NCI-H446 (cell line): ENCODE data around the gene ANKRD63.

Source experiments
- DNase-seq, 2 experiments: peaks; one replicate each; lab custom pipeline; 2025; lab: John Stamatoyannopoulos, UW

ANKRD63 gene

DNA sequence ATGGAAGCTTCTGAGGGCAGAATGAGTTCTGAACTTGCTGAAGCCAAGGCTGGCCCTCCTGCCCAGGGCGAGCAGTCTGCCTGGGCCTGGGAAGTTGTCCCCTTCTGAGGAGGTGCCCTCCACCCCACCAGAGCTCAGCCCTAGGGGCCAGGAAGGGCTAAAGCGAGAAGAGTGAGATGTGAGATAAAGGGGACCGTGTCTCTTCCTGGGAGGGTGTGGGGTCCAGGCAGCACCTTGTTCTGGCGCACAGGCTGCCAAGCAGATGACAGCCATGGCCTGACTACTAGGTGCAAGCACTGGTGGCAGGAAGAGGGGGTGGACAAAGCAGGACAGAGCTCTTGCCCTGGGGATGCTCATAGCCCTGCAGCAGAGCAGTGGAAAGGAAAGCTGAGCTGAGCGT is 40.3 kb downstream of the ANKRD63 start:
- no peak for DNase-seq

DNA sequence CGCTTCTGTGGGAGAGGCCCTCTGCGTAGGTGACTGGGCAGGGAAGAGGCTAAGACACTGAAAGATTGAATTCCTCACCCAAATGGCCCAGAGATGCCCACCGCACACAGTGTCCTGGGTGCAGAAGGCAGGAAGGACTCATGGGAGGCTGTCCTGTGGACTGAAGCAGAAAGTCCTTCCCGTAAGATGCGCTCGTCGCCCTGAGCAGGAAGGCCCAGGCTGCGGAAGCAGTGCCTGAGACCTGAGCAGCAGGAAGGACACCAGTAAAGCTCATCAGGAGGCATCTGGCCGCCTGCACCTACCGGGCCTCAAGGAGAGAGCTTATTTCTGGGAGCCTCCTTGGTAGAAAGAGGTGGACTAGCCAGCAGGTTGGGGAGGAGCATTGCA is 40.7 kb downstream of the ANKRD63 start:
- DNase-seq: no peak

- DNase-seq: no peak
Observed at GRCh38 chr15:40241269-40242212, 41.3 kb downstream of the ANKRD63 start.

DNA sequence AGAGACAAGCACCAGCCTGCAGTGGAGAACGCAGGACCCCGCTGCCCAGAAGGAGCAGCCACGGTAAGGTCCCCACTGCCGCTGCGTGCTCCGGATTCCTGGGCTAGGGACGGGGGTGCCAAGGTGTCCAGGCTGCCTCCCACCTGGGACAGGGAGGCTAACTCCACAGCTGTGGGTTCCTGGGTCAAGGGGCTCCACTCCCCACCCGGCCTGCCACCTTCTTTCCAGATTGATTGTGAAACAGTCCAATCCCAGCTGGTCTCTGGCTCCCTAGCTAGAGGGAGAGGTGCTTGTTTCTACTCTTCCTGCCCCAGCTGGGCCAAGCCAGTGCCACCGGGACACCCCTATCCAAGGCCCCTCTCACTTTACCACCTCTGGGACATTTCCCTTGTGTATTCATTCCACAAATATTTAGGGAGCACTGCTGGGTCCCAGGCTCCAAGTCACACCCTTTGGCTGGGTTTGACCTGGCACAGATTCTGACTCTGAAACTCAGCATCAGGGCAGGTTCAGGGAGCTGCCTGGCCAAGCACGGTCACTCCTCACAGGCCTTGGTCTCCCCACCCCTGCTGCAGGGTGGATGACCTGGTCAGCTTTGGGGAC is 42.1 kb downstream of the ANKRD63 start:
- DNase-seq: no peak

DNA sequence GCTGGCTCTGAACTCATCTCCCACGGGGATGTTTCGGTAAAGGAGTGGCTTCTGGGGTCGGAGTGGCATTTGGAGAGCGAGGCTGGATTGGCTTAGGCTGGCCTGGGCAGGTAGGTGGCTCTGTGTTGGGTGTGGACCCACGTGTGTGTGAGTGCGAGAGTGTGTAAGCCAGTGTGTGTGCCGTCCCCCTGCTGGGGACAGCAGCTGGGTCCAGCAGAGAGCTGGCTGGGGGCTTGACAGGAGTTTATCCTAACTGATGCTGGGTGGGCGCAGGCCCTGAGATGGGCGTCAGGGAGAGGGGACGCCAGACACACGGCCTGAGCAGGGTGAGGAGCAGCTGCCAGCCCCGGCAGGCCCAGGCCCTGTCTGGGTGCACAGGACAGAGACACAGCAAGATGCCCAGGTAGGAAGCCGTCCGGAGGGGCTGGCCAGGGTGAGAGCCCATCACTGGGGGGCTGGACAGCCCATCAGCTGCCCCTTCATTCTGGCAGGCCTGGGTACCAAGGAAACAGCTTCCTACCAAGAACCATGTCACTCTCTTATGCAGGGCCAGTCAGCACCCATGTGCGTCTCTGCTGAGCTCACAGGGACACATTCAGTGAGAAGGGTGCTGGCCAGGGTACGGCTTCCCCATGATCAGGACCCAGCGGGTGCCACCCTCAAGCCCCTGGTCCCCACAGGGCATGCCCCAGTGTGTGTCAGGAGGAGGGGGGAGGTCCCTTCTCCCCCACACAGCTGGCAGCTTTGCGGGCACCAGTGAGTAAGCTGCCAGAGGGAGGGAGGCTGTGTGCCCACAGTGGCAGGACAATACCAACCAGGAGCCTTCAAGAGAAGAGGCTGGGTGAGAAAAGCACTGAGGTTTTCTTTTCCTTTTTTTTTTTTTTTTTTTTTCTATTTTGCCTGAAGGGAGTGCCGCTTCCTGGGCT is 42.9 kb downstream of the ANKRD63 start:
- no peak for DNase-seq

- no peak for DNase-seq
Observed at GRCh38 chr15:40239404-40239692, 43.5 kb downstream of the ANKRD63 start.

- DNase-seq: peak; percentile 3 to 28
Observed at GRCh38 chr15:40238532-40239403, 44.1 kb downstream of the ANKRD63 start, which contains the start of gene PAK6. TSS of gene PAK6 (plus strand) at chr15:40239063. CDS start at chr15:40264786, 25,723 bp downstream.

DNA sequence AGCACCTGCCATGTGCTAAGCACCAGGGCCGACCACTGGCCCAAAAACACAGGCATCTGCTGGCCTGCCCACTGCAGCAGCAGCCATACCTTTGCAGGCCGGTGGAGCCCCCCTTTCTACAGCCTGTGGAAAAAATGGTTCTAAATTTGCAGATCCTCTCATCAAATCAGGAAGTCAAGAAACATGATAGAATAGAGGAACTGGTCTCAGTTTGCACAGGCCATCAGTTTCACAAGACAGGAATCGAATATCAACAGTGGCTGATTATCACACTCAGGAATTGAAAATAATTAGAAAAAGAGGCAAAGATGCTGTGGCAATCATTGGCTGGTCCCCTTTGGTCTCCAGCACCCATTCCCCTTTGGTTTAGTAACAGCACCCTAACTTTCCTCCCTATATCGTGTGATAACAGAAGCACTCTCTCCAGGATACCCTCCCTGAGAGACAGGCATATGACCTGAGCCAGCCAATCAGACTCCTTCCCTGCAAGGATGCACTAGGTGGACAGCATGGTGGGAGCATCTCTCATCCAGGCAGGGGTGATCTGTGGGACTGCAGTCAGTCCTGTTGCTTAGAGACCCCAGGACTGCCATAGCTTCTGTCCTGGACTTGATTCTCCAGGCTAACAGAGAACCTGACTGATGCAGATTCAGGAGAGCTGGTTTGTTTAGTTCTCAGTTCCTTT is 47.5 kb downstream of the ANKRD63 start:
- DNase-seq: no peak

GRCh38 chr15:40234783-40235182 is 48.1 kb downstream of the ANKRD63 start:
- DNase-seq: no peak

- DNase-seq: no peak
Observed at GRCh38 chr15:40233727-40234577, 48.9 kb downstream of the ANKRD63 start.

DNA sequence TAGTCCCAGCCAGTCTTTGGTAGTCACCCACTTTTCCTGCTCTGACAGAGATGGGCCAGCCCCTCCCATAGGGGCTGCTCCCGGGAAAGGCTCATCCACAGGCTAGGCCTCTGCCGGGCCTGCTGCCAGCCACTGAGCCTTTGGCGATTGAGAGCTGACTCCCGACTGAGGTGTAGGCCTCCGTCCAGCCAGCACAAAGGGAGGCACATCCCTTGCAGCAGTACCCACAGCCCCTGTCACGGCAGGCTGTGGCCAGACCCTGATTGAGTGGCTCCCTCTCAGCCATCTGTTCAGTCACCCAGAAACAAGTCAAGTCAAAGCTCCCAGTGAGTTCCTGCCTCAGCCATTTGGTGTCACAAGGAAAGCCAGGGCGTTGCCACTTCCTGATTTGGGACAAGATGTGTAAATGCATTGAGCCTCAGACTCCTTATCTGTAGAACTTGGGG is 50.2 kb downstream of the ANKRD63 start:
- peak in 1 of 2 experiments; percentile 79 for DNase-seq
